Osteocyte (in vitro differentiated cells): ENCODE data around the gene ENPP1. TPM values are rescaled to one million over a fixed set of nuclear protein-coding genes. Genes with fewer than 3 reads are reported as not detected.

Experiments used
- DNase-seq: peaks from one replicate; pipeline ENCODE4 v3.0.0; 2021; ENCODE audit warnings: mixed read lengths; ENCODE audit not compliant: unreplicated experiment; ENCODE audit errors: extremely low spot score
- H3K27ac Mint-ChIP-seq: one replicate; pipeline ENCODE4 v1.8.0; 2021; ENCODE audit warnings: mild to moderate bottlenecking, mixed read lengths; ENCODE audit not compliant: unreplicated experiment
- H3K27me3 Mint-ChIP-seq: one replicate; pipeline ENCODE4 v1.8.0; 2021; ENCODE audit warnings: mixed read lengths; ENCODE audit not compliant: unreplicated experiment
- H3K36me3 Mint-ChIP-seq: one replicate; pipeline ENCODE4 v1.8.0; 2021; ENCODE audit warnings: mixed read lengths; ENCODE audit not compliant: unreplicated experiment
- H3K4me1 Mint-ChIP-seq: one replicate; pipeline ENCODE4 v1.8.0; 2021; ENCODE audit warnings: mixed read lengths; ENCODE audit not compliant: unreplicated experiment
- H3K4me3 Mint-ChIP-seq: one replicate; pipeline ENCODE4 v1.8.0; 2021; ENCODE audit warnings: mild to moderate bottlenecking, moderate library complexity, mixed read lengths; ENCODE audit not compliant: unreplicated experiment
- H3K9me3 Mint-ChIP-seq: one replicate; pipeline ENCODE4 v1.8.0; 2021; ENCODE audit warnings: mixed read lengths; ENCODE audit not compliant: unreplicated experiment
- CTCF ChIP-seq: fragments of 200-600 bp; sonication (generic); IDR thresholded peaks from 2 replicates; pipeline ENCODE4 v1.5.0; 2021; ENCODE audit warnings: antibody characterized with exemption, mild to moderate bottlenecking, moderate library complexity
- total RNA-seq: library from RNA; stranded (reverse); gene quantifications from 2 replicates; pipeline ENCODE4 v1.2.1, GENCODE V29; 2021

The ENPP1 gene
- total RNA-seq, 1 donor from 2014 or later: 22.4 TPM

GRCh38 chr6:131776985-131777384 lies 30.8 kb upstream of the ENPP1 start:
- H3K9me3 Mint-ChIP-seq: no peaks in the 10 kb centered on the region
- no peak for TF ChIP-seq CTCF
- H3K36me3 Mint-ChIP-seq: no peaks in the 10 kb centered on the region
- no peak overlapping the region for H3K4me3 Mint-ChIP-seq
- peaks cover 7% of the 10 kb centered on the region for H3K4me1 Mint-ChIP-seq
- H3K27ac Mint-ChIP-seq: no peak overlapping the region
- H3K27me3 Mint-ChIP-seq: no peaks in the 10 kb centered on the region
- no peak for DNase-seq

- no peaks in the 10 kb centered on the region for H3K27me3 Mint-ChIP-seq
- no peak overlapping the region for H3K4me3 Mint-ChIP-seq
- peaks cover 7% of the 10 kb centered on the region for H3K4me1 Mint-ChIP-seq
- DNase-seq: no peak
- no peaks in the 10 kb centered on the region for H3K9me3 Mint-ChIP-seq
- H3K36me3 Mint-ChIP-seq: no peaks in the 10 kb centered on the region
- no peak overlapping the region for H3K27ac Mint-ChIP-seq
- TF ChIP-seq CTCF: no peak
These were observed 29.7 kb upstream of the ENPP1 start for GRCh38 chr6:131778169-131778568.

- no peaks in the 10 kb centered on the region for H3K9me3 Mint-ChIP-seq
- no peak for DNase-seq
- no peak overlapping the region for H3K4me3 Mint-ChIP-seq
- H3K4me1 Mint-ChIP-seq: no peaks in the 10 kb centered on the region
- TF ChIP-seq CTCF: no peak
- H3K27ac Mint-ChIP-seq: no peak overlapping the region
- H3K36me3 Mint-ChIP-seq: no peaks in the 10 kb centered on the region
- no peaks in the 10 kb centered on the region for H3K27me3 Mint-ChIP-seq
These were observed 28.5 kb upstream of the ENPP1 start for GRCh38 chr6:131779304-131779703.

GRCh38 chr6:131780600-131780999 lies 27.2 kb upstream of the ENPP1 start:
- no peak overlapping the region for H3K4me3 Mint-ChIP-seq
- no peaks in the 10 kb centered on the region for H3K36me3 Mint-ChIP-seq
- no peak for TF ChIP-seq CTCF
- H3K27me3 Mint-ChIP-seq: no peaks in the 10 kb centered on the region
- no peaks in the 10 kb centered on the region for H3K9me3 Mint-ChIP-seq
- DNase-seq: no peak
- no peaks in the 10 kb centered on the region for H3K4me1 Mint-ChIP-seq
- no peak overlapping the region for H3K27ac Mint-ChIP-seq

- DNase-seq: no peak
- no peak for TF ChIP-seq CTCF
- no peak overlapping the region for H3K4me3 Mint-ChIP-seq
These were observed 26.1 kb upstream of the ENPP1 start for GRCh38 chr6:131781687-131782086.

More at GRCh38 chr6:131781687-131782086, 26.1 kb upstream of the ENPP1 start:
- Mint-ChIP-seq H3K4me1 (no peaks in the 10 kb centered on the region), H3K27ac (no peak overlapping the region), H3K36me3 (no peaks in the 10 kb centered on the region), H3K9me3 (no peaks in the 10 kb centered on the region), H3K27me3 (no peaks in the 10 kb centered on the region)
